GM19351 (cell line): ENCODE data around the gene ZNF281.
A peak's percentile ranks its signal among the peaks of the same experiment; 100 is the strongest.
"Not testable (repeated sequence)": the region's sequence is repeated elsewhere in the genome, so short reads cannot be mapped to it uniquely, and the experiment has no call there.

ENCODE experiments used
- ATAC-seq: cut with Tn5 transposase; IDR thresholded peaks from one replicate; pipeline ENCODE4 v1.9.1; 2021; ENCODE audit warnings: mild to moderate bottlenecking, moderate library complexity; ENCODE audit not compliant: unreplicated experiment

The ZNF281 gene, protein sequence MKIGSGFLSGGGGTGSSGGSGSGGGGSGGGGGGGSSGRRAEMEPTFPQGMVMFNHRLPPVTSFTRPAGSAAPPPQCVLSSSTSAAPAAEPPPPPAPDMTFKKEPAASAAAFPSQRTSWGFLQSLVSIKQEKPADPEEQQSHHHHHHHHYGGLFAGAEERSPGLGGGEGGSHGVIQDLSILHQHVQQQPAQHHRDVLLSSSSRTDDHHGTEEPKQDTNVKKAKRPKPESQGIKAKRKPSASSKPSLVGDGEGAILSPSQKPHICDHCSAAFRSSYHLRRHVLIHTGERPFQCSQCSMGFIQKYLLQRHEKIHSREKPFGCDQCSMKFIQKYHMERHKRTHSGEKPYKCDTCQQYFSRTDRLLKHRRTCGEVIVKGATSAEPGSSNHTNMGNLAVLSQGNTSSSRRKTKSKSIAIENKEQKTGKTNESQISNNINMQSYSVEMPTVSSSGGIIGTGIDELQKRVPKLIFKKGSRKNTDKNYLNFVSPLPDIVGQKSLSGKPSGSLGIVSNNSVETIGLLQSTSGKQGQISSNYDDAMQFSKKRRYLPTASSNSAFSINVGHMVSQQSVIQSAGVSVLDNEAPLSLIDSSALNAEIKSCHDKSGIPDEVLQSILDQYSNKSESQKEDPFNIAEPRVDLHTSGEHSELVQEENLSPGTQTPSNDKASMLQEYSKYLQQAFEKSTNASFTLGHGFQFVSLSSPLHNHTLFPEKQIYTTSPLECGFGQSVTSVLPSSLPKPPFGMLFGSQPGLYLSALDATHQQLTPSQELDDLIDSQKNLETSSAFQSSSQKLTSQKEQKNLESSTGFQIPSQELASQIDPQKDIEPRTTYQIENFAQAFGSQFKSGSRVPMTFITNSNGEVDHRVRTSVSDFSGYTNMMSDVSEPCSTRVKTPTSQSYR

DNA sequence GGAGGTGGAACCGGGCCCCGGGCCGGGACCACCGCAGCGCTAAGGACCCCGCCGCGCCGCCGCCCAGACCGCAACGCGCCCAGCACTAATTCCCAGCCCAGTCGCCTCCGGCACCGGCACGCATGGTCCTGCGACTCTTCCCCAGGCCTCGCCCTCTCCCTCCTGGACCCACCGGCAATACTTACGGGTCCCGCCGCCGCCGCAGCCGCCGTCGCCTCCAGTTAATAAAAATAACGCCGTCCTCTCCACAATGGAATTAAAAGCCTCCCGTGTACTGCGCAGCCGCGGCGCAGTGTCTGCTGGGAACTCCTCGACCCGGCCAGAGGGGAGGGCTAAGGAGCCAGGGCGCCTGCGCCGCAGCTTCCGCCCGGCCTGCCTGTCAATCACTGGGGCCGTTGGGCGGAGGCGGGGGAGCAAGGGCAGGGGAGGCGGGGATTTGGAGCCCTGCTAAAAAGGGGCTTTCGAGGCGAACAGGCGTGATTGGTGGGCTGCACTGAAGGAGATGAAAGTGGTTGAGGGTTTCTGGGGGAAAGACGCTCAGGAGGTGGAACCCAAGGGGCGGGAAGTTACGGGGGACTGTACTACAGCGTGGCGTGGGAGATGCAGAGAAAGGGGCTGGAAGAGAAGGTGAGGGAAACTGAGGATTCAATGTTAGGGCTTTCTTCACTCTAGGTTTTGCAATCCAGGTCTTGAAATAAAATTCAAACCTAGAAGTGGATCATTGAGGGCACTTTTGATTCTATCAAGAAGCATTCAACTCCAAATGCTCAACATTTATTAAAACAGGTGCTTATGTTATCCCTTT lies at the start of gene ZNF281:
Gene ZNF281 (minus strand): TSS at position 276 of the 805 bp plus-strand sequence. CDS start 331 bp downstream, outside the sequence.
- peak; percentile 95 for ATAC-seq

DNA sequence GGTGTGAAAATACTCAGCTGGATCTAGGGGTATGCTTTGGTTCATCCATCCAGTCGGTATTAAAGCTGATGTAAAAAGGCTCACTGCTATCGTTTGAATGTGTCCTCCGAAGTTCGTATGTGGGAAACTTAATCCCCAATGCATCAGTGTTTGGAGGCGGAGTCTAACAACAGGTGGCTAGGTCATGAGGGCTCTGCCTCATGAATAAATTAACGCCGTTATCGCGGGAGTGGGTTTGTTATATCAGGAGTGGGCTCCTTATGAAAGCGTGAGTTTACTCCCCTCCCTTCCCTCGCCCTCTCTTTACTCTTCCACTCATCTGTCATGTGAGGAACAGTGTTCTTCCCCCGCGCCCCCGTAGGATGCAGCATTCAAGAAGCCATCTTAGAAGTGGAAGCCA lies 48.9 kb upstream of the ZNF281 start:
- ATAC-seq, result no peak

DNA sequence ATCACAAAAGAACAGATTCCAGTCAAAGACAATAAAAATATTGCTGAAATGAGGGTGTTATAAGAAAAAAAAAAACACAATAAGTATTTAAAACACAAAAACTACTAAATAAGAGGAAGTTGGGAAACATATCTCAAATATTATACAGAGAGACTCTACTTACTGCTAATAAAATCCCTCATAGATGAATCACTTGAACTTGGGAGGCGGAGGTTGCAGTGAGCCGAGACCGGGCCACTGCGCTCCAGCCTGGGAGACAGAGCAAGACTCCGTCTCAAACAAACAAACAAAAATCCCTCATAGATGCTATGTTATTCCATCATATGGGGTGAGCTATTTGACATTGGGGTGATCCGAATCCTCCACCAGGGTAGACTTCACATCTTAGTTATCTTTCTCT lies 48.0 kb upstream of the ZNF281 start:
- no peak for ATAC-seq

DNA sequence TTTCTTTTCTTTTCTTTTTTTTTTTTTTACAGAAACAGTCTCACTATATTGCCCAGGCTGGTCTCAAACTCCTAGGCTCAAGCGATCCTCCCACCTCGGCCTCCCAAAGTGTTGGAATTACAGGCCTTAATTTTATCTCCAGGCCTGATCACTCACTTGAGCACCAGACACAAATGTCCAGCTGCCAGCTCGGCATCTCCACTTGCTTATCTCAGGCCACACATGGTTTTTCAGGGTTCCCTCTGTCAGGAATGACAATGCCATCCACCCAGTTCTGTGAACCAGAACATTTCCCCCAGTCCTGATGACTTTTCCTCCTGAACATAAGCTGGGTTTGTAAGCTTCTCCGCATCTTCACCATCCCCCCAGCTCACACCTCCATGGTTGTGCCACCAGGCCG lies 44.6 kb upstream of the ZNF281 start:
- no peak for ATAC-seq

DNA sequence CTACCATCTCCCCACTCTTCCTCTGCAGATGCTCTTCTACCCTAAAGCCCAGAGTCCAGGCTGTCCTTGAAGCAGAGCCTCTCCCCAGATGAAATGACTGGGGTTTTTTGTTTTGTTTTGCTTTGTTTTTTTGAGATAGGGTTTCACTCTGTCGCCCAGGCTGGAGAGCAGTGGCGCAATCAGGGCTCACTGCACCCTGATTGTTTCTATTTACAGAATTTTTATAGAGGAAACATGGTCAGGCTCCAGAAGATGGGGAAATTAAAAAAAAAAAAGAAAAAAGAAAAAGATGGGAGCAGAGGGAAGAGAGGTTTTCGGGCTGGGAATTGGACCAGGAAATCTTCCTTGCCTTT lies 43.7 kb upstream of the ZNF281 start:
- ATAC-seq, result no peak

DNA sequence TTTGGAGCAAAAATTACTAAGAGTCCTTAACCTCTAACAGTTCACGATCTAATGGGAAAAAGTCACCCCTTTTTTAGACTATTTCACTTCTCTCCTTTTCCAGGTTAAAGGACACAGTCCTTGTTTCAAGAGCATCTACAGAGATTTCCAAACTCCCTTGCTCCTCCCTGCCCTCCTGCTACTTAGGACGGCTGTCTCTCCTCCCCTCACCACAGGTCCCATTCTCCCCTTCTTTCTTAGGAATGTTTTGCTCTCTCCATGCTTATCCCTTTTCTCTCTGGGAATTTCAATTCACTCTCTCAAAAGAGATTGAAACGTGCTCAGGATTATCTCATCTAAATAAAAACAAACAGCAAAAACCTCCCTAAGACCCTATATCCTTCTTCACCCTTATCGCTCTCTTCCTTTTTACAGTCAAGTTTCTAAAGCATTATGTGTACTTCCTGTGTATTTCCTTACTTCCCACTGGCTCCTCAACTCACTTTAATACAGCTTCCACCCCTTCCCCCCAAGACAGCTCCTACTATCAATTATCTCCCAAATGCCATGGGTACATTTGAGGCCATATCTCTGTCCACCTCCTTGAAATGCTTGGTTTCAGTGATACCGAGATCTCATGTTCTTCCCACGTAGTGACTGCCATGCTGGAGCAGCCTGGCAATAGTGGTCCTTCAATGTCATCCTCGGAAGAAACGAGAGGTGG lies 43.2 kb upstream of the ZNF281 start:
- ATAC-seq, result no peak

DNA sequence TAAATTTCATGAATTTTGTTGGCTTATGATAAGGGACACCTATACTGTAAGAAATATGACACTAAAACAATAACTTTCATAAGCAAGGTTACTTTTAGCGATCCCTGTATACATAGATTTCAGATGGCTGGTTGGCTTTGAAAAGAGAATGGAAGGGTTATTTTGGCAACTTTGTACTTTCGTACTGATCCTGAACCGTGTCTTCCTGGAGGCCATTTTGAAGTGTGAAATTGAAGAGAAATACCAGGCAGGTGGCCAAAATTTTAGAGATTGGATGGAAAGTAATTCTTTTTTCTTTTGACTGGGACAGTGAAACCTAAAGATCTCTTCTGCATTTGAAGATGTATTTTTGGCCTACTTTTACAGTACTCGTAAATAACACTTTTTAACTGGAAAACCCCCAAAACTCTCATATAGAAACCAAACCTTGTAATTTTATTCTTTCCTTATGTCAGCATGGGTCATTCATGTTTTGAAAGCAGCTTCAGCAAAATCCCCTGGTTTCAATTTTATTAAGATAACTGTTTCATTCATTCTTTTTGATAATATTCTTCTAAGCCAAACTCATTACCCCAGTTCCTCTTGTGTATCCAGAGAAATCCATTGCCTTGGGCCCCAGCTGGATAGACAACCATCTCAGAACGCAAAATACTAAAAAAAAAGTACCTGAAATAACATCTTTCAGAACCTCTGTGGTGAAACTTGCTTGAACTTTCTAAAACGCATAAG lies 38.4 kb upstream of the ZNF281 start:
- ATAC-seq, result peak; percentile 89

DNA sequence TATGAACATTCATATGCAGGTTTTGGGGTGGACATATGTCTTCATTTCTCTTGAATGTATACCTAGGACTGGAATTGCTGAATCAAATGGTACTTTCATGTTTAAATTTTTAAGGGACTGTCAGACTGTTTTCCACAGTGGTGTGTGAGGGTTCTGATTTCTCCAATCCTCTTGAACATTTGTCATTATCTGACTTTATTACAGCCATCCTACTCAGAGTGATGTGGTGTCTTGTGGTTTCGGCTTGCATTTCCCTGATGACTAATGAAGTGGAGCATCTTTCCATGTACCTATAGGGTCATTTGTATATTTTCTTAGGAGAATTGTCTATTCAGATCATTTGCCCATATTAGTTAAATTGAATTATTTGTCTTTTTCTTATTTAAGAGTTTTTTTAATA lies 35.4 kb upstream of the ZNF281 start:
- no peak for ATAC-seq

DNA sequence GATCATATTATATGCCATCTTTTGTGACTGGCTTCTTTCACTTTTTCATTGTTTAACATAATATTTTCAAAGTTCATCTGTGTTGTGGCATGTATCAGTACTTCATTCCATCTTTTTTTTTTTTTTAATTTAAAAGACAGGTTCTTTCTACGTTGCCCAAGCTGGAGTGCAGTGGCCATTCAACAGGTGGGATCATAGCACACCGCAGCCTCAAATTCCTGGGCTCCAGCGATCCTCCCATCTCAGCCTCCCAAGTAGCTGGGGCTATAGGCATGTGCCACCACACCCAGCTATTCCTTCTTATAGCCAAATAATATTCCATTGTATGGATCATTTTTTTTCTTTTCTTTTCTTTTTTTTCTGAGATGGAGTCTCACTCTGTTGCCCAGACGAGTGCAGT lies 34.6 kb upstream of the ZNF281 start:
- no peak for ATAC-seq

DNA sequence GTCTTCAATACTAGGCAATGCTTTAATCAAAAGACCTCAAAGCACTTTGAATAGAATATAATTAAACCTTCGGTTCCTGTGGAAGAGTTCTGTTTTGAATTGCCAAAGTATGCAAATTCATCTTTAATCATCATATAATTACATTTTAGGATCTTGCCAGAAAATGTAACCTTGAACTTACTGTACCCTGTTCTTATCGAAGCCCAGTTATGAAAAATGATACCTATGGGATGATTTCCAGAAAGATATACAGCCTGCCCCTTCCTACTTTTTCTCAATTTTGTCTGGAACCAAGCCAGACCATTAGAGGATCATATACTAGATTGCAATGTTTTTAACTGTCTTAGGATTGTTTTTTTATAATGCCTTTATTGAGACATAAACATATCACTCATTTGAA lies 34.0 kb upstream of the ZNF281 start:
- no peak for ATAC-seq

DNA sequence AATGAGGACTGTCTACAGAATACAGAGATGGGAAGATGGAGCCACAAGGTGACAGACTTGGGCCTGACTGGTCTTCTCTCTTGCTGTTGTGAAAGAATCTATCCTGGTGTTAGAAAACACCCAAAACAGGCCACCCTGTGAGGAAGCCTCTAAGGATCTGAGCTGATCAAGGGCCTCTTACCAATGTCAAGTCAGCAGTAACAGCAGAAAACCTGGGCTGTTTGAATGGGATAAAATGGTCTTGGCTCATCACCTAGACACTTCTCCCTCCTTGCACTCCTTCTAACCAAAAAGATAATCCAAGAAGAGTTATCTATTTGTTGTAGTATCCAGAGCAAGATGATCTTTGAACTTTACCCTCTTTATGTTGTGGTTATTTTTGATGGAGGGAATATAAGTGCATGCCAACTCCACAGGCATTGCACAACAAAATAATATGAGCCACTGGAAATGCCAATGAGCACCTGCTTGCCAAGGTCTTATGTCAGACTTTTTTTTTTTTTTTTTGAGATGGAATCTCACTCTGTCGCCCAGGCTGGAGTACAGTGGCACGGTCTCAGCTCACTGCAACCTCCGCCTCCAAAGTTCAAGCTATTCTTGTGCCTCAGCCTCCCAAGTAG lies 32.8 kb upstream of the ZNF281 start:
- ATAC-seq, result no peak

DNA sequence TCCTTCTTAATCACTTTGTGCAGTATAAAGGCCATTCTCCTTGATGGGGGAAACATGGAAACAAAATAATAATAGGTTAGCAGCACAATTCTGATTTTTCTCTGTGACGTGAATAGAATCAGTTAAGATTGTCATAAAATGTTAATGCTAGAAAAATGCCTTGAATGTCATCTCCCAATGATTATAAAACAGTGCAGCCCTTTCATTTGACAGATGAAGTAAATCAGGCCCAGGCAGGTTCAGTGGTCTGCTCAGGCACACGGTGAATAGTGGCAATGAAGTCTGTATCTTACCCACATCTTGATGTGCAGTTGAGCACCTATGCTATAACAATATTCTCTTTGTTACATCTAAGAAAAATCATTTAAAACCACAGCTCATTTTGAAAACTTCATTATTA lies 32.2 kb upstream of the ZNF281 start:
- ATAC-seq, result no peak

DNA sequence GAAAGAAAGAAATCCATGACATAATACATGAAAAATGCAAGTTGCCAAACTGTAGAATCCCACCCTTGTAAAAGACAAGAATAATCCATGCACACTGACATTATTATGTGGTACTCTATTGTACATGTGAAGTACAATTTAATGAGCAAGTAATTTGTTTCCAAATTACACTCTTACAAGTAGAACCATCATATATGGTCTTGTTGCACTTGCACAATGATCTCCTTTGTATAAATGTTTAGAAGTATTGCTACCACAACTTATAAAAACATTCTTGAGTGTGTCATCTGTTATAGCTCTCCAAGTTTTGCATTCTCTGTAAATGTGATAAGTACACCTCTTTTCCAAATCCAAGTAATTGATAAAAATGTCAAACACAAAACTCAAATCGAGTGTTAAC lies 29.1 kb upstream of the ZNF281 start:
- ATAC-seq, result no peak

DNA sequence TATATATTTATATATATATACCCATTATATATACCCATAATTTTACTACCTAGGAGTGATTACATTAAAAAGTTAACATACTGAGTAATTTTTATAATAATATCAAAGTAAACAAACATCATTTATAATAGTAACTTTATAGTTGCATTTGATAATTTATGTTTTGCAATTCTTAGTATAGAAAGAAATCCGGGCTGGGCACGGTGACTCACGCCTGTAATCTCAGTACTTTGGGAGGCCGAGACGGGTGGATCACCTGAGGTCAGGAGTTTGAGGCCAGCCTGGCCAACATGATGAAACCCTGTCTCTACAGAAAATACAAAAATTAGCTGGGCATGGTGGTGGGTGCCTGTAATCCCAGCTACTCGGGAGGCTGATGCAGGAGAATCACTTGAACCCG lies 28.6 kb upstream of the ZNF281 start:
- not testable (repeated sequence) for ATAC-seq

DNA sequence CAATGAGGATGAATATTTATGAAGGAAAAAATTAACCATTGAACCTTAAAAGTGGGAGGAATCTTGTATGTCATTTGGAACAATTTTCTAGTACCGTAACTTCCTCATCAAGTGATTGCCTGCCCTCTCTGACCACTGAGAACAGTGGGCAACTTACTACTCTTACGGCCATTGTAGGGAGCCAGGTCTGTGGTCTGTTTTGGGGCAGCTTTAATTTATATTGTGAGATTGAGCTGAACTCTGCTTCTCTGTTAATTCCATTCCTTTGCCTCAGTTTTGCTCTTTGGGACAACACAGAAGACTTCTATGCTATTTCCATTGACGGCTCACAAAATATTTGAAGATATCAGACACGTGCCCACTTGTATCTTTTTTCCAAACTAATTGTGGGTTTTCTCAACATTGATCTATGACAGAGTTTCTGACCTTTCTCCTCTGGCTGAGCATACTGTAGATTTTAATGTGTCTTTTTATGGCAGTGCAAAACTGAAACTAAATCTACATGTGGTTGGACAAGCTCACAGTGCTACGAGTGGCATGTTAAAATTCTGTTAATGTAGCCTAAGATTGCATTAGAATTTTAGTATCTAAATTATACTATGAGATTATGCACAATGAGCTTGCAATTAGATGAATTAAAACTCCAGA lies 27.8 kb upstream of the ZNF281 start:
- ATAC-seq, result peak; percentile 86

DNA sequence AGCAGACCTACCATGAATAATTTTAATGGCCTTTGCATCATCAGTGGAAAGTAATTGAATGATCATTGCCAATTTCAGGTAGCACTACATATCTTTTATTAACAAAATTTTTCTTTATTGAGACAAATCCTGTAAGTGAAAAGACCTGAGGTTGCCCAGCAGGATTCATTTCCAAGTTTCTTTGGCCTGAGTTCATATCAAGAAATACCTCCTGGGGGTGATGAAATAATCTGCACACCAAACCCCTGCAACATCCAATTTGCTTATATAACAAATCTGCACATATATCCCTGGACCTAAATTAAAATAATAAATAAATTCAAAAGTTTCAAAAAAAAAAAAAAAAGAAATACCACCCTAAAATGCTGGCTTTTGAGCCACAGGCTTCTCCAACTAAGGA lies 27.3 kb upstream of the ZNF281 start:
- no peak for ATAC-seq

DNA sequence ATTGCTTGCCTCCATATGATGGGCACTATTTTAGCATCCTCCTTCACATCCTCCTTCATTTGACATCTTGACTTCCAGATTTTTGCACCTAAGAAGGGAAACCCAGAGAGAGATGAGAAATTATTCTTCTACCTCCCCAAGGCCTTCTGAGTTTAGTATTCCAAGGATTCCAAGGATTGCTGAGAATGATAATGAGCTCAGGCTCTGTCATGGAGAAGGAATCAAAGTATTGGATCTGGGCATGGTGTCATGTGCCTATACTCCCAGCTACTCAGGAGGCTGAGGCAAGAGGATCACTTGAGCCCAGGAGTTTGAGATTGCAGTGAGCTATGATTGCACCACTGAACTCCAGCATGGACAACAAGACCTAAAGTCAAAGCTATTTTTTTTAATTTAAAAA lies 26.6 kb upstream of the ZNF281 start:
- ATAC-seq, result no peak

DNA sequence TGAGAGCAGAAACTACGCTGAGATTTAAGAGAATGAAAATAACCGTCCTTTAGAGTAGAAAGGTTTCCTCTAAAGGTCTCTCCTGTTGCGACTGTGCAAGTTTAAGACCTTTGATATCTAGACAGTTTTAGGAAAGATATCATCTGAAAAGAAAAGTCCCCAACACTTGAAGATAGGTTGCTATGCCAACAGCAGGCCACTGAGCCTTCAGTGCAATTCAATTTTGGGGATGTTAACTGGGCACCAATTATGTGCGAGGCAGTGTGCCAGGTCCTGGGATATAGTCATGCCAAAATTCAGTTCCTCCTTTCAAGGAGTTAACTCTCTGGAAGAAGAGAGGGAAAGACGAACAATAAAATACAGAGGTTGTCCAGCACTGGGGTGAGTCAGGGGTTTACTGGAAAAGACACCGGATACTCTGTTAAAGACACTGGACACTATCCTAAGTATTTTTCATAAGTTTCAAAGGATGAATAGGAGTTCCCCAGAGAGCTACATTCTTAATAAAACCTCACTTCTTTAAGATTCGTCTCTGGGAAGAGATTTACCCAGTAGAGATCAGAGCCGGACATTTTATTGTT lies 25.5 kb upstream of the ZNF281 start:
- no peak for ATAC-seq

DNA sequence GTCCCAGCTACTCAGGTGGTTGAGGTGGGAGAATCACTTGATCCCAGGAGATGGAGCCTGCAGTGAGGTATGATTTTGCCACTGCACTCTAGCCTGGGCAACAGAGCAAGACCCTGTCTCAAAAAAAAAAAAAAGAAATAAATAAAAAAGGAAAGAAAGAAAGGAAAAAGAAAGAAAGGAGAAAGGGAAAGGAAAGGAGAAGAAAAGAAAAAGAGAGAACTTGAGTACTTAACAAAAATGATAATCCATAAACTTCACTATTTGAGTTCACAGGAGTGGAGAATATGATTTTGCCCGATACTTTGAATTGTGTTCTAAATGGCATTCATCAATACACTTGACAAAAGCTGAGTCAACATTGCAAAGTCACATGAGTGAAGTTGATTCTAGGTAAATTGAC lies 23.8 kb upstream of the ZNF281 start:
- no peak for ATAC-seq
